Activated naive CD8-positive, alpha-beta T cell treated with anti-CD3 and anti-CD28 coated beads, Interleukin-2, amount 10 ng/mL, durations not matched to agents 7 days and 5 days (primary cell): ENCODE data around the gene KIAA0825. TPM values are rescaled to one million over a fixed set of nuclear protein-coding genes. Genes with fewer than 3 reads are reported as not detected.
A peak's percentile ranks its signal among the peaks of the same experiment; 100 is the strongest.

Source experiments
- ATAC-seq: fragments of 150-1000 bp; cut with Tn5 transposase; one replicate; pipeline ENCODE4 v1.10.0; 2021; ENCODE audit warnings: low read depth, moderate library complexity
- POLR2A ChIA-PET: fragments of 350-600 bp; sonication (Branson Sonifier 250); formaldehyde crosslinking; loops from one replicate; lab custom pipeline; 2021; ENCODE audit warnings: antibody characterized with exemption; lab: Charles Lee
- DNase-seq: peaks from one replicate; pipeline ENCODE4 v3.0.0; 2021
- H3K27ac Mint-ChIP-seq: one replicate; pipeline ENCODE4 v1.8.0; 2022; ENCODE audit warnings: mild to moderate bottlenecking, mixed read lengths
- H3K27me3 Mint-ChIP-seq: one replicate; pipeline ENCODE4 v1.8.0; 2022; ENCODE audit warnings: mild to moderate bottlenecking, moderate library complexity, mixed read lengths
- H3K36me3 Mint-ChIP-seq: one replicate; pipeline ENCODE4 v1.8.0; 2021; ENCODE audit warnings: mild to moderate bottlenecking, mixed read lengths
- H3K4me1 Mint-ChIP-seq: one replicate; pipeline ENCODE4 v1.8.0; 2021; ENCODE audit warnings: mixed read lengths
- H3K4me3 Mint-ChIP-seq: one replicate; pipeline ENCODE4 v1.8.0; 2022; ENCODE audit warnings: mild to moderate bottlenecking, moderate library complexity, mixed read lengths
- H3K9me3 Mint-ChIP-seq: one replicate; pipeline ENCODE4 v1.8.0; 2021; ENCODE audit warnings: mixed read lengths
- total RNA-seq, 2 experiments: library from RNA; stranded (reverse); gene quantifications; one replicate each; pipeline ENCODE4 v1.2.3, GENCODE V29; 2021

Gene KIAA0825
- total RNA-seq, 2 experiments from 2014 or later: 1.9 to 2.2 TPM

GRCh38 chr5:94239266-94239665, 379.1 kb downstream of the KIAA0825 start:
- peaks cover 9% of the 10 kb centered on the region for H3K9me3 Mint-ChIP-seq
- H3K36me3 Mint-ChIP-seq: no peaks in the 10 kb centered on the region
- no peak overlapping the region for H3K27ac Mint-ChIP-seq
- DNase-seq (no peak), ATAC-seq (no peak)
- no peak overlapping the region for H3K4me3 Mint-ChIP-seq
- H3K27me3 Mint-ChIP-seq: peaks cover 4% of the 10 kb centered on the region
- POLR2A ChIA-PET: no interaction called here
- no peaks in the 10 kb centered on the region for H3K4me1 Mint-ChIP-seq

GRCh38 chr5:94234987-94235386, 383.4 kb downstream of the KIAA0825 start:
- Mint-ChIP-seq H3K9me3 (peaks cover 9% of the 10 kb centered on the region), H3K27ac (no peak overlapping the region), H3K4me3 (no peak overlapping the region), H3K27me3 (peaks cover 4% of the 10 kb centered on the region), H3K36me3 (no peaks in the 10 kb centered on the region), H3K4me1 (no peaks in the 10 kb centered on the region)
- DNase-seq: no peak
- POLR2A ChIA-PET: no interaction called here
- ATAC-seq: no peak

- Mint-ChIP-seq H3K4me1 (no peaks in the 10 kb centered on the region), H3K27ac (no peak overlapping the region), H3K36me3 (peaks cover 2% of the 10 kb centered on the region), H3K27me3 (peaks cover 3% of the 10 kb centered on the region), H3K4me3 (no peak overlapping the region), H3K9me3 (peaks cover 2% of the 10 kb centered on the region)
- ATAC-seq (no peak), DNase-seq (no peak)
- POLR2A ChIA-PET: no interaction called here
These were observed 389.6 kb downstream of the KIAA0825 start for GRCh38 chr5:94228791-94229190.

- no peak overlapping the region for H3K27ac Mint-ChIP-seq
- peaks cover 14% of the 10 kb centered on the region for H3K4me1 Mint-ChIP-seq
- ATAC-seq: peak; percentile 73
- POLR2A ChIA-PET: no interaction called here
- no peak overlapping the region for H3K4me3 Mint-ChIP-seq
- H3K36me3 Mint-ChIP-seq: peaks cover 2% of the 10 kb centered on the region
- no peaks in the 10 kb centered on the region for H3K27me3 Mint-ChIP-seq
- no peak for DNase-seq
- H3K9me3 Mint-ChIP-seq: peaks cover 2% of the 10 kb centered on the region
These were observed 395.2 kb downstream of the KIAA0825 start for GRCh38 chr5:94223235-94223634.

GRCh38 chr5:94218374-94218773, 400.0 kb downstream of the KIAA0825 start:
- DNase-seq (no peak), ATAC-seq (no peak)
- Mint-ChIP-seq H3K36me3 (peaks cover 4% of the 10 kb centered on the region), H3K4me3 (no peak overlapping the region), H3K27me3 (peaks cover 5% of the 10 kb centered on the region), H3K4me1 (peaks cover 13% of the 10 kb centered on the region), H3K27ac (no peak overlapping the region), H3K9me3 (no peaks in the 10 kb centered on the region)
- POLR2A ChIA-PET: no interaction called here

- Mint-ChIP-seq H3K36me3 (peaks cover 4% of the 10 kb centered on the region), H3K4me1 (peaks cover 6% of the 10 kb centered on the region), H3K27ac (no peak overlapping the region), H3K4me3 (no peak overlapping the region), H3K27me3 (peaks cover 5% of the 10 kb centered on the region), H3K9me3 (no peaks in the 10 kb centered on the region)
- POLR2A ChIA-PET: no interaction called here
- no peak for ATAC-seq
- DNase-seq: no peak
These were observed 400.7 kb downstream of the KIAA0825 start for GRCh38 chr5:94217745-94218144.

GRCh38 chr5:94217216-94217615, 401.2 kb downstream of the KIAA0825 start:
- ATAC-seq: no peak
- peaks cover 6% of the 10 kb centered on the region for H3K4me1 Mint-ChIP-seq
- H3K27ac Mint-ChIP-seq: no peak overlapping the region
- DNase-seq: no peak
- peaks cover 5% of the 10 kb centered on the region for H3K27me3 Mint-ChIP-seq
- no peaks in the 10 kb centered on the region for H3K9me3 Mint-ChIP-seq
- peaks cover 4% of the 10 kb centered on the region for H3K36me3 Mint-ChIP-seq
- POLR2A ChIA-PET: no interaction called here
- no peak overlapping the region for H3K4me3 Mint-ChIP-seq

- peaks cover 4% of the 10 kb centered on the region for H3K36me3 Mint-ChIP-seq
These were observed 405.9 kb downstream of the KIAA0825 start for GRCh38 chr5:94212476-94212875.

GRCh38 chr5:94209774-94210355, 408.5 kb downstream of the KIAA0825 start:
- no peak overlapping the region for H3K4me3 Mint-ChIP-seq
- H3K27ac Mint-ChIP-seq: no peak overlapping the region
- no peaks in the 10 kb centered on the region for H3K9me3 Mint-ChIP-seq
- no peaks in the 10 kb centered on the region for H3K27me3 Mint-ChIP-seq
- DNase-seq: no peak
- peaks cover 2% of the 10 kb centered on the region for H3K4me1 Mint-ChIP-seq
- no peak for ATAC-seq
- peaks cover 2% of the 10 kb centered on the region for H3K36me3 Mint-ChIP-seq
- POLR2A ChIA-PET: no interaction called here

More at GRCh38 chr5:94212476-94212875, 405.9 kb downstream of the KIAA0825 start:
- no peaks in the 10 kb centered on the region for H3K9me3 Mint-ChIP-seq
- POLR2A ChIA-PET: no interaction called here
- H3K27ac Mint-ChIP-seq: no peak overlapping the region
- DNase-seq (no peak), ATAC-seq (no peak)
- no peaks in the 10 kb centered on the region for H3K4me1 Mint-ChIP-seq
- no peak overlapping the region for H3K4me3 Mint-ChIP-seq
- peaks cover 5% of the 10 kb centered on the region for H3K27me3 Mint-ChIP-seq

GRCh38 chr5:94209272-94209671, 409.1 kb downstream of the KIAA0825 start:
- POLR2A ChIA-PET: no interaction called here
- Mint-ChIP-seq H3K27me3 (no peaks in the 10 kb centered on the region), H3K9me3 (no peaks in the 10 kb centered on the region), H3K27ac (no peak overlapping the region), H3K4me3 (no peak overlapping the region), H3K4me1 (peaks cover 2% of the 10 kb centered on the region), H3K36me3 (no peaks in the 10 kb centered on the region)
- no peak for ATAC-seq
- no peak for DNase-seq

GRCh38 chr5:94199566-94199965, 418.8 kb downstream of the KIAA0825 start:
- Mint-ChIP-seq H3K27ac (no peak overlapping the region), H3K36me3 (no peaks in the 10 kb centered on the region), H3K27me3 (peaks cover 3% of the 10 kb centered on the region), H3K4me3 (no peak overlapping the region), H3K4me1 (peaks cover 2% of the 10 kb centered on the region), H3K9me3 (peaks cover 2% of the 10 kb centered on the region)
- ATAC-seq (no peak), DNase-seq (no peak)
- POLR2A ChIA-PET: no interaction called here

GRCh38 chr5:94197970-94198369, 420.4 kb downstream of the KIAA0825 start:
- peaks cover 2% of the 10 kb centered on the region for H3K9me3 Mint-ChIP-seq
- POLR2A ChIA-PET: no interaction called here
- no peak overlapping the region for H3K27ac Mint-ChIP-seq
- H3K4me1 Mint-ChIP-seq: peaks cover 2% of the 10 kb centered on the region
- no peaks in the 10 kb centered on the region for H3K36me3 Mint-ChIP-seq
- H3K4me3 Mint-ChIP-seq: no peak overlapping the region
- no peak for DNase-seq
- peaks cover 3% of the 10 kb centered on the region for H3K27me3 Mint-ChIP-seq
- no peak for ATAC-seq

- no peak for DNase-seq
- no peak overlapping the region for H3K4me3 Mint-ChIP-seq
- H3K27ac Mint-ChIP-seq: no peak overlapping the region
- no peak for ATAC-seq
- H3K9me3 Mint-ChIP-seq: peaks cover 2% of the 10 kb centered on the region
- H3K27me3 Mint-ChIP-seq: peaks cover 3% of the 10 kb centered on the region
- H3K4me1 Mint-ChIP-seq: peaks cover 2% of the 10 kb centered on the region
- POLR2A ChIA-PET: no interaction called here
- H3K36me3 Mint-ChIP-seq: no peaks in the 10 kb centered on the region
These were observed 421.5 kb downstream of the KIAA0825 start for GRCh38 chr5:94196953-94197352.

- POLR2A ChIA-PET: no interaction called here
- no peak for DNase-seq
- Mint-ChIP-seq H3K4me3 (no peak overlapping the region), H3K36me3 (no peaks in the 10 kb centered on the region), H3K9me3 (no peaks in the 10 kb centered on the region), H3K4me1 (no peaks in the 10 kb centered on the region), H3K27ac (no peak overlapping the region), H3K27me3 (peaks cover 5% of the 10 kb centered on the region)
- no peak for ATAC-seq
These were observed 425.6 kb downstream of the KIAA0825 start for GRCh38 chr5:94192658-94193391.
